ENCODE data around the gene NDUFV3.

Gene NDUFV3

DNA sequence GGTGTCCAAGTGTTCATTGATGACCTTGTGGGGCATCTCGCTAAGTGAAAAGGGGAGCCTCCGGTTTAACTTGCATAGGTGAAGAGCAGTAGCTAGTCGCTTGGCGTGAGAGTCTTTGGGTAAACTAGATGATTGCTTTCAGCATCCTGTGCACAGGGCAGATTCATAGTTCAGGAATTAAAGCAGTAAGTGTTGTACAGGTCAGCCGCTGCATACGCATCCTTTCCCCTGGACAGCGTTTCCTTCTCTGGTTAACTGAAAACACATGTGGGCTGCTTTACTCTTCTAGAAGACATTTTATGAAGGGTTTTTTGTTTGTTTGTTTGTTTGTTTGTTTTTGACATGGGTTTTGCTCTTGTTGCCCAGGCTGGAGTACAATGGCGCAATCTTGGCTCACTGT, 12.1 kb downstream of the NDUFV3 start:
- TF ChIP-seq, protein P1, sequence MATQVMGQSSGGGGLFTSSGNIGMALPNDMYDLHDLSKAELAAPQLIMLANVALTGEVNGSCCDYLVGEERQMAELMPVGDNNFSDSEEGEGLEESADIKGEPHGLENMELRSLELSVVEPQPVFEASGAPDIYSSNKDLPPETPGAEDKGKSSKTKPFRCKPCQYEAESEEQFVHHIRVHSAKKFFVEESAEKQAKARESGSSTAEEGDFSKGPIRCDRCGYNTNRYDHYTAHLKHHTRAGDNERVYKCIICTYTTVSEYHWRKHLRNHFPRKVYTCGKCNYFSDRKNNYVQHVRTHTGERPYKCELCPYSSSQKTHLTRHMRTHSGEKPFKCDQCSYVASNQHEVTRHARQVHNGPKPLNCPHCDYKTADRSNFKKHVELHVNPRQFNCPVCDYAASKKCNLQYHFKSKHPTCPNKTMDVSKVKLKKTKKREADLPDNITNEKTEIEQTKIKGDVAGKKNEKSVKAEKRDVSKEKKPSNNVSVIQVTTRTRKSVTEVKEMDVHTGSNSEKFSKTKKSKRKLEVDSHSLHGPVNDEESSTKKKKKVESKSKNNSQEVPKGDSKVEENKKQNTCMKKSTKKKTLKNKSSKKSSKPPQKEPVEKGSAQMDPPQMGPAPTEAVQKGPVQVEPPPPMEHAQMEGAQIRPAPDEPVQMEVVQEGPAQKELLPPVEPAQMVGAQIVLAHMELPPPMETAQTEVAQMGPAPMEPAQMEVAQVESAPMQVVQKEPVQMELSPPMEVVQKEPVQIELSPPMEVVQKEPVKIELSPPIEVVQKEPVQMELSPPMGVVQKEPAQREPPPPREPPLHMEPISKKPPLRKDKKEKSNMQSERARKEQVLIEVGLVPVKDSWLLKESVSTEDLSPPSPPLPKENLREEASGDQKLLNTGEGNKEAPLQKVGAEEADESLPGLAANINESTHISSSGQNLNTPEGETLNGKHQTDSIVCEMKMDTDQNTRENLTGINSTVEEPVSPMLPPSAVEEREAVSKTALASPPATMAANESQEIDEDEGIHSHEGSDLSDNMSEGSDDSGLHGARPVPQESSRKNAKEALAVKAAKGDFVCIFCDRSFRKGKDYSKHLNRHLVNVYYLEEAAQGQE (IDR thresholded peaks at IDR 0.05; ENCODE audit: low read depth), result no peak
- TF ChIP-seq TAF1 (IDR thresholded peaks at IDR 0.05; ENCODE audit: low read depth) (no peak), TEAD4 (IDR thresholded peaks at IDR 0.05) (no peak)

DNA sequence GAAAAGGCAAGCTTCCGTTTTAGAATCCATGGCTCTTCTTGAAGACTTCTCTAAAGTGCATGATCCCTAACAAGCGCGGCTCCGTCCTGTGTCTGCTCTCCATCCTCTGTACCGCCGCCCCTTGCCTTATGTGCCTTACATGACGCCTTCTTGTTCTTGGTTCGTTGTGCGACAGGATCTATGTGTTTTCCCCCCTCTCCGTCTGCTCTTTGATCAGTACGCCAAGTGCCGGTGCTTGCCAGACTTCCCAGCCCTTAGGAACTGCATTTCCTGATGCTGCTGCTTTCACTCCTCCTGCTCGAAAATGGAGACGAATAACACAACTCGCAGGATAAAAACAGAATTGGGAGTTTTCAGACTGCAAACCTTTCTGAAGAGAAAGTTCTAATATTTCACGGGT, 13.1 kb downstream of the NDUFV3 start:
- TF ChIP-seq EGR1 (IDR thresholded peaks at IDR 0.05), result no peak
- TF ChIP-seq NFIC (IDR thresholded peaks at IDR 0.05), result no peak
- no peak for TF ChIP-seq EP300 (IDR thresholded peaks at IDR 0.05; ENCODE audit: borderline replicate concordance)
- TF ChIP-seq ZBTB7A (IDR thresholded peaks at IDR 0.05; ENCODE audit: low read depth), result no peak
- TF ChIP-seq TEAD4 (IDR thresholded peaks at IDR 0.05), result no peak
- no peak for TF ChIP-seq TAF1 (IDR thresholded peaks at IDR 0.05; ENCODE audit: low read depth)
- no peak for TF ChIP-seq FOXM1 (IDR thresholded peaks at IDR 0.05; ENCODE audit: borderline replicate concordance, low read depth)
- TF ChIP-seq, protein P1 (IDR thresholded peaks at IDR 0.05; ENCODE audit: low read depth), result no peak
- no peak for TF ChIP-seq CEBPB (IDR thresholded peaks at IDR 0.05)
- no peak for TF ChIP-seq RAD21 (IDR thresholded peaks at IDR 0.05; ENCODE audit: low read depth)
- TF ChIP-seq, protein P2, sequence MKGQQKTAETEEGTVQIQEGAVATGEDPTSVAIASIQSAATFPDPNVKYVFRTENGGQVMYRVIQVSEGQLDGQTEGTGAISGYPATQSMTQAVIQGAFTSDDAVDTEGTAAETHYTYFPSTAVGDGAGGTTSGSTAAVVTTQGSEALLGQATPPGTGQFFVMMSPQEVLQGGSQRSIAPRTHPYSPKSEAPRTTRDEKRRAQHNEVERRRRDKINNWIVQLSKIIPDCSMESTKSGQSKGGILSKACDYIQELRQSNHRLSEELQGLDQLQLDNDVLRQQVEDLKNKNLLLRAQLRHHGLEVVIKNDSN (IDR thresholded peaks at IDR 0.05), result no peak
- TF ChIP-seq YY1 (IDR thresholded peaks at IDR 0.05; ENCODE audit: low read depth), result no peak
- TF ChIP-seq, protein P3, sequence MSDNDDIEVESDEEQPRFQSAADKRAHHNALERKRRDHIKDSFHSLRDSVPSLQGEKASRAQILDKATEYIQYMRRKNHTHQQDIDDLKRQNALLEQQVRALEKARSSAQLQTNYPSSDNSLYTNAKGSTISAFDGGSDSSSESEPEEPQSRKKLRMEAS (IDR thresholded peaks at IDR 0.05), result no peak
- TF ChIP-seq CREB1 (IDR thresholded peaks at IDR 0.05; ENCODE audit: low read depth), result no peak
- TF ChIP-seq TCF12 (IDR thresholded peaks at IDR 0.05; ENCODE audit: low read depth), result no peak

DNA sequence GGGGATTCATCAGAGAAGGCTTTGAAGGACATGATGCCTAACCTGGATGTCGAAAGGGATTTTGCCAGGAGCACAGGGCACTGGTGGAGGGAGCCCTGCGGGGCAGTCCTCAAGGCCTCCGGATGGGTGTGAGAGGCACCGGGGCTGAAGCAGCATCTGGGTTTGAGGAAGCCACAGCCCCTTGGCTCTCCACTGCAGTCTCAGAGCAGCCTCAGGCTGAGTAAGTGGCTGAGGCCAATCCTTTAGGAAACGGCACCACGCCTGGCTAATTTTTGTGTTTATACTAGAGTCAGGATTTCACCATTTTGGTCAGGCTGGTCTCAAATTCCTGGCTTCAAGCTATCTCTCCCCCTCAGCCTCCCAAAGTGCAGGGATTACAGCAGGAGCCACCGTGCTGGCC, 20.4 kb downstream of the NDUFV3 start:
- TF ChIP-seq TEAD4 (IDR thresholded peaks at IDR 0.05) (no peak), TAF1 (IDR thresholded peaks at IDR 0.05; ENCODE audit: low read depth) (no peak), FOXM1 (IDR thresholded peaks at IDR 0.05; ENCODE audit: borderline replicate concordance, low read depth) (no peak), CREB1 (IDR thresholded peaks at IDR 0.05; ENCODE audit: low read depth) (no peak)

DNA sequence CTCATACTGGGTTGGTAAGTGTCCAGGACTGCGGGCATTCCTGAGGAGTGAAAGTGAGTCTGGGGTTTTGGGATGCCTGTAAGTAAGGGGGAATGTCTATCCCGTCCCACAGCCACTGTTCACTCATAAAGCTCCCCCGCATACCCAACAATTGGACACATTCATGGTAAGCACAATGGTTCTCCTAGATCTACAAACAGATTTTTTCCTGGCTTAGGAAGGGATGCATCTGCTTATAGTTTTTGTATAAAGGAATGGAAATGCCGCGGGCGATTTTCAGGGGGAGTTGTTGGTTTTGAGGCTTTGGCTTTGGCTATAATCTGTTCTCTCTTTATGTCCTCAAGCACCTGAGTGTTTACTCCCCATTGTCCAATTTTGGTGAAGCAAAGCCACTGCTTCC, 25.2 kb downstream of the NDUFV3 start:
- no peak for TF ChIP-seq NFIC (IDR thresholded peaks at IDR 0.05)
- TF ChIP-seq FOXM1 (IDR thresholded peaks at IDR 0.05; ENCODE audit: borderline replicate concordance, low read depth), result no peak
- TF ChIP-seq TAF1 (IDR thresholded peaks at IDR 0.05; ENCODE audit: low read depth), result no peak
- TF ChIP-seq RAD21 (IDR thresholded peaks at IDR 0.05; ENCODE audit: low read depth), result no peak
- TF ChIP-seq TEAD4 (IDR thresholded peaks at IDR 0.05), result no peak
- TF ChIP-seq, protein P1 (IDR thresholded peaks at IDR 0.05; ENCODE audit: low read depth), result no peak
- TF ChIP-seq CREB1 (IDR thresholded peaks at IDR 0.05; ENCODE audit: low read depth), result no peak
- no peak for TF ChIP-seq TCF12 (IDR thresholded peaks at IDR 0.05; ENCODE audit: low read depth)
- TF ChIP-seq ZBTB7A (IDR thresholded peaks at IDR 0.05; ENCODE audit: low read depth), result no peak
- TF ChIP-seq, protein P3 (IDR thresholded peaks at IDR 0.05), result no peak
- TF ChIP-seq EP300 (IDR thresholded peaks at IDR 0.05; ENCODE audit: borderline replicate concordance), result no peak

DNA sequence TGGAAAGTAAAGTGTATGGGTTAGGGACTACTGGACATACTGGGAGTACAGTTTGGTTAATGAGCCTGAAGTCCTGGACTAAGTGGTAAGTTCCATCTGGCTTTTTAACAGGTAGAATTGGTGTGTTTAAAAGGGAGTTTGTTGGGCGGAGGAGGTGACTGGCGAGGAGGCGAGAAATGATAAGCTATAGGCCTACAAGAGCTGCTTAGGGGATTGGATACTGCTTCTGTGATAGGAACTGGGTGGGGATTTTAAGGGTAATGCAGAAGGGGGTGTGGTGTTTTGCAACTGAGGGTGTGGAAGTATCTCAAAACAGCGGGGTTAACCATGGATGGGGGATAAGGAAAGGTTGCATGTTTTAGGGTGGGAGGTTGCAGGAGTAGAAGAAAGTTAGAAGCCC, 28.8 kb downstream of the NDUFV3 start:
- TF ChIP-seq CREB1 (IDR thresholded peaks at IDR 0.05; ENCODE audit: low read depth) (no peak), ZBTB7A (IDR thresholded peaks at IDR 0.05; ENCODE audit: low read depth) (no peak), CEBPB (IDR thresholded peaks at IDR 0.05) (no peak), EGR1 (IDR thresholded peaks at IDR 0.05) (no peak), NFIC (IDR thresholded peaks at IDR 0.05) (no peak), EP300 (IDR thresholded peaks at IDR 0.05; ENCODE audit: borderline replicate concordance) (no peak)
- TF ChIP-seq, protein P3 (IDR thresholded peaks at IDR 0.05), result no peak
- TF ChIP-seq, protein P1 (IDR thresholded peaks at IDR 0.05; ENCODE audit: low read depth), result no peak
